ENCODE results near the gene C16orf92. TPM values are rescaled to one million over a fixed set of nuclear protein-coding genes. Genes with fewer than 3 reads are reported as not detected.

The C16orf92 gene
- total RNA-seq, 1 donor from 2014 or later: not detected

GRCh38 chr16:29984137-29984763, 38.7 kb upstream of the C16orf92 start:
- H3K27ac Mint-ChIP-seq: no peak overlapping the region
- no peak for DNase-seq (ENCODE audit: extremely low spot score, unreplicated experiment)
- TF ChIP-seq CTCF (conservative IDR thresholded peaks at IDR 0.05): no peak
- H3K4me1 Mint-ChIP-seq (ENCODE audit: unreplicated experiment): no peaks in the 10 kb centered on the region
- peaks cover 7% of the 10 kb centered on the region for H3K36me3 Mint-ChIP-seq
- H3K4me3 Mint-ChIP-seq: no peak overlapping the region
- H3K9me3 Mint-ChIP-seq: no peaks in the 10 kb centered on the region
- H3K27me3 Mint-ChIP-seq: no peaks in the 10 kb centered on the region

GRCh38 chr16:29984764-29985147, 38.2 kb upstream of the C16orf92 start:
- TF ChIP-seq CTCF (conservative IDR thresholded peaks at IDR 0.05): no peak
- H3K27ac Mint-ChIP-seq: no peak overlapping the region
- H3K4me1 Mint-ChIP-seq (ENCODE audit: unreplicated experiment): no peaks in the 10 kb centered on the region
- peaks cover 11% of the 10 kb centered on the region for H3K36me3 Mint-ChIP-seq
- no peak for DNase-seq (ENCODE audit: extremely low spot score, unreplicated experiment)
- H3K4me3 Mint-ChIP-seq: no peak overlapping the region
- H3K27me3 Mint-ChIP-seq: no peaks in the 10 kb centered on the region
- H3K9me3 Mint-ChIP-seq: no peaks in the 10 kb centered on the region

GRCh38 chr16:29985271-29985811, 37.7 kb upstream of the C16orf92 start:
- TF ChIP-seq CTCF (conservative IDR thresholded peaks at IDR 0.05): no peak
- Mint-ChIP-seq H3K27ac (no peak overlapping the region), H3K36me3 (peaks cover 13% of the 10 kb centered on the region)

GRCh38 chr16:29986231-29986630, 36.8 kb upstream of the C16orf92 start:
- Mint-ChIP-seq H3K4me3 (no peak overlapping the region), H3K9me3 (no peaks in the 10 kb centered on the region), H3K27ac (no peak overlapping the region), H3K36me3 (peaks cover 17% of the 10 kb centered on the region), H3K27me3 (no peaks in the 10 kb centered on the region), H3K4me1 (ENCODE audit: unreplicated experiment) (peaks cover 4% of the 10 kb centered on the region)
- no peak for TF ChIP-seq CTCF (conservative IDR thresholded peaks at IDR 0.05)
- no peak for DNase-seq (ENCODE audit: extremely low spot score, unreplicated experiment)

More at GRCh38 chr16:29985271-29985811, 37.7 kb upstream of the C16orf92 start:
- H3K9me3 Mint-ChIP-seq: no peaks in the 10 kb centered on the region
- no peaks in the 10 kb centered on the region for H3K27me3 Mint-ChIP-seq
- DNase-seq (ENCODE audit: extremely low spot score, unreplicated experiment): no peak
- peaks cover 1% of the 10 kb centered on the region for H3K4me1 Mint-ChIP-seq (ENCODE audit: unreplicated experiment)
- no peak overlapping the region for H3K4me3 Mint-ChIP-seq

- Mint-ChIP-seq H3K9me3 (no peaks in the 10 kb centered on the region), H3K36me3 (peaks cover 17% of the 10 kb centered on the region), H3K4me3 (no peak overlapping the region), H3K4me1 (ENCODE audit: unreplicated experiment) (peaks cover 4% of the 10 kb centered on the region), H3K27me3 (no peaks in the 10 kb centered on the region), H3K27ac (no peak overlapping the region)
- TF ChIP-seq CTCF (conservative IDR thresholded peaks at IDR 0.05): no peak
- DNase-seq (ENCODE audit: extremely low spot score, unreplicated experiment): no peak
Measured at GRCh38 chr16:29986931-29987330, 36.1 kb upstream of the C16orf92 start.
